Anterior cingulate cortex (tissue), 58 donors: ENCODE results near the gene KRT36.

Experiments used
- DNase-seq, 58 donors: peaks; one replicate each; lab custom pipeline; 2025; lab: John Stamatoyannopoulos, UW

Gene KRT36

GRCh38 chr17:41505007-41505808 lies 15.5 kb upstream of the KRT36 start, which contains the start of gene KRT13:
Gene KRT13, minus strand, starts transcription at chr17:41505612. Its CDS starts 62 bp downstream, at chr17:41505550.
- DNase-seq: no peak

- no peak for DNase-seq
Measured at GRCh38 chr17:41504246-41504977, 14.7 kb upstream of the KRT36 start.

- no peak for DNase-seq
Measured at GRCh38 chr17:41503202-41503601, 13.5 kb upstream of the KRT36 start.

- no peak for DNase-seq
Measured at GRCh38 chr17:41500131-41500911, 10.6 kb upstream of the KRT36 start.

GRCh38 chr17:41499714-41500113 lies 10.0 kb upstream of the KRT36 start:
- no peak for DNase-seq

- no peak for DNase-seq
Measured at GRCh38 chr17:41498276-41498675, 8.6 kb upstream of the KRT36 start.

- DNase-seq: peak in 17 of 58 donors; percentile 2 to 23 (median 7)
Measured at GRCh38 chr17:41496803-41497484, 7.2 kb upstream of the KRT36 start.

GRCh38 chr17:41494524-41494923 lies 4.8 kb upstream of the KRT36 start:
- DNase-seq: no peak

GRCh38 chr17:41492771-41493170 lies 3.1 kb upstream of the KRT36 start:
- DNase-seq: peak in 1 of 58 donors; percentile 15

- DNase-seq: no peak
Measured at GRCh38 chr17:41492351-41492750, 2.6 kb upstream of the KRT36 start.

GRCh38 chr17:41491476-41491875 lies 1.8 kb upstream of the KRT36 start:
- DNase-seq: no peak

- DNase-seq: no peak
Measured at GRCh38 chr17:41490000-41490990, 585 bp upstream of the KRT36 start.

- DNase-seq: no peak
Measured at GRCh38 chr17:41486809-41487530, 2.7 kb downstream of the KRT36 start.

GRCh38 chr17:41486316-41486715 lies 3.4 kb downstream of the KRT36 start:
- DNase-seq: no peak

GRCh38 chr17:41484920-41485904 lies 4.5 kb downstream of the KRT36 start:
- DNase-seq: no peak

GRCh38 chr17:41483991-41484826 lies 5.5 kb downstream of the KRT36 start:
- no peak for DNase-seq
